ENCODE measurements around the gene VIPR2.

DNA sequence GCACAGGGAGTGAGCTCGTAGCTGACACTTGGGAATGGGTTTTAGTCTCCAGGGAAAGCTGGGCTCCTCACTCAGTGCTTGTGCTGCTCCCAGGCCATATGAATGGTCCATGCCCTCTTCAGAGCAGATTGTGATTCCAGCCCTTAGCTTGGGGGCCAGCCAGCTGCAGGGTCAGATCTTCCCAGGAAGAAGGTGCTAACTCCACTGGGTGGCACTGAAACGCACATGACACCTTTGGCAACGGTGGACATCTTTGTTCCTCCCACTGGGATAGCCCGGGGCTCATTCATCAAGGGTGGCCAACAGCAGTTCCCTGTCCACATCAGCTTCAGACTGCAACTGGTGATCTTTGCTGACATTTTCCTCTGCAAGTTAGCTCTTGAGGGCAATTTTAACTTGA, 159.1 kb downstream of the VIPR2 start:
- no peak for TF ChIP-seq POLR2A (IDR thresholded peaks at IDR 0.05)
- TF ChIP-seq, protein P1, sequence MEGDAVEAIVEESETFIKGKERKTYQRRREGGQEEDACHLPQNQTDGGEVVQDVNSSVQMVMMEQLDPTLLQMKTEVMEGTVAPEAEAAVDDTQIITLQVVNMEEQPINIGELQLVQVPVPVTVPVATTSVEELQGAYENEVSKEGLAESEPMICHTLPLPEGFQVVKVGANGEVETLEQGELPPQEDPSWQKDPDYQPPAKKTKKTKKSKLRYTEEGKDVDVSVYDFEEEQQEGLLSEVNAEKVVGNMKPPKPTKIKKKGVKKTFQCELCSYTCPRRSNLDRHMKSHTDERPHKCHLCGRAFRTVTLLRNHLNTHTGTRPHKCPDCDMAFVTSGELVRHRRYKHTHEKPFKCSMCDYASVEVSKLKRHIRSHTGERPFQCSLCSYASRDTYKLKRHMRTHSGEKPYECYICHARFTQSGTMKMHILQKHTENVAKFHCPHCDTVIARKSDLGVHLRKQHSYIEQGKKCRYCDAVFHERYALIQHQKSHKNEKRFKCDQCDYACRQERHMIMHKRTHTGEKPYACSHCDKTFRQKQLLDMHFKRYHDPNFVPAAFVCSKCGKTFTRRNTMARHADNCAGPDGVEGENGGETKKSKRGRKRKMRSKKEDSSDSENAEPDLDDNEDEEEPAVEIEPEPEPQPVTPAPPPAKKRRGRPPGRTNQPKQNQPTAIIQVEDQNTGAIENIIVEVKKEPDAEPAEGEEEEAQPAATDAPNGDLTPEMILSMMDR (IDR thresholded peaks at IDR 0.05) = no peak
